ENCODE results near the gene KLK4. TPM values are rescaled to one million over a fixed set of nuclear protein-coding genes. Genes with fewer than 3 reads are reported as not detected.

The KLK4 gene
- total RNA-seq, 2 experiments from 2014 or later, result not detected

GRCh38 chr19:50858886-50859285, 52.3 kb downstream of the KLK4 start:
- ATAC-seq (ENCODE audit: low read depth) (no peak), DNase-seq (no peak)
- Mint-ChIP-seq H3K27me3 (peaks cover 36% of the 10 kb centered on the region), H3K4me3 (no peak overlapping the region), H3K27ac (no peak overlapping the region), H3K36me3 (no peaks in the 10 kb centered on the region), H3K4me1 (no peaks in the 10 kb centered on the region), H3K9me3 (peaks cover 2% of the 10 kb centered on the region)
- POLR2A ChIA-PET, result no interaction called here

DNA sequence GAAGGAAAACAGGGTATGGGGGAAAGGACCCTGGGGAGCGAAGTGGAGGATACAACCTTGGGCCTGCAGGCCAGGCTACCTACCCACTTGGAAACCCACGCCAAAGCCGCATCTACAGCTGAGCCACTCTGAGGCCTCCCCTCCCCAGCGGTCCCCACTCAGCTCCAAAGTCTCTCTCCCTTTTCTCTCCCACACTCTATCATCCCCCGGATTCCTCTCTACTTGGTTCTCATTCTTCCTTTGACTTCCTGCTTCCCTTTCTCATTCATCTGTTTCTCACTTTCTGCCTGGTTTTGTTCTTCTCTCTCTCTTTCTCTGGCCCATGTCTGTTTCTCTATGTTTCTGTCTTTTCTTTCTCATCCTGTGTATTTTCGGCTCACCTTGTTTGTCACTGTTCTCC, 53.8 kb downstream of the KLK4 start:
- Mint-ChIP-seq H3K27ac (no peak overlapping the region), H3K27me3 (peaks cover 31% of the 10 kb centered on the region), H3K36me3 (no peaks in the 10 kb centered on the region), H3K9me3 (peaks cover 2% of the 10 kb centered on the region), H3K4me3 (no peak overlapping the region), H3K4me1 (no peaks in the 10 kb centered on the region)
- no peak for ATAC-seq (ENCODE audit: low read depth)
- POLR2A ChIA-PET, result no interaction called here
- DNase-seq, result no peak

Other genes starting within 250 kb of the KLK4 start
- not detected for gene SHANK1, start 191.6 kb downstream of the KLK4 start, total RNA-seq
- gene CLEC11A, start 188.0 kb downstream of the KLK4 start, total RNA-seq, result 1 to 10 TPM; 2.4 to 2.7 TPM
- not detected for gene GPR32, start 140.9 kb downstream of the KLK4 start, total RNA-seq
- gene ACP4, start 121.0 kb downstream of the KLK4 start, total RNA-seq, result not detected
- gene KLK1, start 87.6 kb downstream of the KLK4 start, total RNA-seq, result 1 to 10 TPM; 1.4 to 2.7 TPM
- gene KLK15, start 77.8 kb downstream of the KLK4 start, total RNA-seq, result not detected
- not detected for gene KLK3, start 56.5 kb downstream of the KLK4 start, total RNA-seq
- gene KLK2, start 38.0 kb downstream of the KLK4 start, total RNA-seq, result under 1 TPM in 1 of 2 experiments, not detected in 1; 0.44 TPM
- gene KLK5, start 41.6 kb upstream of the KLK4 start, total RNA-seq, result not detected
- gene KLK6, start 58.2 kb upstream of the KLK4 start, total RNA-seq, result not detected
- gene KLK7, start 72.5 kb upstream of the KLK4 start, total RNA-seq, result not detected
- not detected for gene KLK8, start 90.2 kb upstream of the KLK4 start, total RNA-seq
- gene KLK10, start 108.3 kb upstream of the KLK4 start, total RNA-seq, result not detected
- not detected for gene KLK11, start 115.2 kb upstream of the KLK4 start, total RNA-seq
- not detected for gene KLK12, start 123.6 kb upstream of the KLK4 start, total RNA-seq
- gene KLK13, start 153.7 kb upstream of the KLK4 start, total RNA-seq, result not detected
- under 1 TPM; 0.72 to 0.91 TPM for gene KLK14, start 171.5 kb upstream of the KLK4 start, total RNA-seq
- 10 to 100 TPM in 1 of 2 experiments, 1 to 10 TPM in 1; 9.4 to 10.1 TPM for gene CTU1, start 197.0 kb upstream of the KLK4 start, total RNA-seq
- gene SIGLEC9, start 213.5 kb upstream of the KLK4 start, total RNA-seq, result 1 to 10 TPM; 1.3 to 2.0 TPM
- under 1 TPM; 0.33 to 0.40 TPM for gene SIGLEC7, start 230.9 kb upstream of the KLK4 start, total RNA-seq

All from activated naive CD8-positive, alpha-beta T cell treated with anti-CD3 and anti-CD28 coated beads, Interleukin-2, amount 10 ng/mL, durations not matched to agents 7 days and 5 days (primary cell).